ENCODE results near the gene EXOSC5. TPM values are rescaled to one million over a fixed set of nuclear protein-coding genes. Genes with fewer than 3 reads are reported as not detected.

EXOSC5 gene
- total RNA-seq, 2 donors from 2014 or later, result 4.3 to 22.8 TPM

- intact Hi-C loops (cut with DNase I), result no loop called here
- H3K36me3 ChIP-seq (replicated peaks in 1 of 2; ENCODE audit: insufficient read depth in 1 of 2, low read depth in 2 of 2), result no peaks in the 10 kb centered on the region
- 69 to 78% methylated on average over 4 of the region's 4 CpGs for WGBS, 2 donors
- no peaks in the 10 kb centered on the region for H3K9me3 ChIP-seq
- peaks cover 27% of the 10 kb centered on the region for H3K4me1 ChIP-seq
- TF ChIP-seq POLR2A (IDR thresholded peaks at IDR 0.05) (no peak), CTCF (IDR thresholded peaks at IDR 0.05) (no peak)
- ATAC-seq, result no peak
- DNase-seq, result no peak
- no peak overlapping the region for H3K27ac ChIP-seq
- no peaks in the 10 kb centered on the region for H3K27me3 ChIP-seq
- no peak overlapping the region for H3K4me3 ChIP-seq
Observed at GRCh38 chr19:41401483-41401882, 4.3 kb upstream of the EXOSC5 start.

- TF ChIP-seq CTCF (IDR thresholded peaks at IDR 0.05), result no peak
- DNase-seq (no peak), ATAC-seq (no peak)
- H3K4me3 ChIP-seq, result no peak overlapping the region
- no peaks in the 10 kb centered on the region for H3K36me3 ChIP-seq (replicated peaks in 1 of 2; ENCODE audit: insufficient read depth in 1 of 2, low read depth in 2 of 2)
- H3K27me3 ChIP-seq, result no peaks in the 10 kb centered on the region
- WGBS, 2 donors, result 87 to 100% methylated on average over 2 of the region's 2 CpGs
- H3K9me3 ChIP-seq, result no peaks in the 10 kb centered on the region
- H3K27ac ChIP-seq, result no peak overlapping the region
- intact Hi-C loops (cut with DNase I), result no loop called here
- H3K4me1 ChIP-seq, result peaks cover 33% of the 10 kb centered on the region
Observed at GRCh38 chr19:41399525-41399924, 2.4 kb upstream of the EXOSC5 start.

GRCh38 chr19:41399091-41399490, 1.9 kb upstream of the EXOSC5 start:
- Histone ChIP-seq H3K4me1 (peaks cover 33% of the 10 kb centered on the region), H3K27ac (no peak overlapping the region), H3K36me3 (replicated peaks in 1 of 2; ENCODE audit: insufficient read depth in 1 of 2, low read depth in 2 of 2) (no peaks in the 10 kb centered on the region), H3K4me3 (no peak overlapping the region), H3K9me3 (no peaks in the 10 kb centered on the region), H3K27me3 (no peaks in the 10 kb centered on the region)
- 46 to 51% methylated on average over 3 of the region's 3 CpGs for WGBS, 2 donors
- DNase-seq, result no peak
- intact Hi-C loops (cut with DNase I), result no loop called here
- ATAC-seq, result no peak
- no peak for TF ChIP-seq CTCF (IDR thresholded peaks at IDR 0.05)
- no peak for TF ChIP-seq POLR2A (IDR thresholded peaks at IDR 0.05)

- ATAC-seq, result no peak
- Histone ChIP-seq H3K9me3 (no peaks in the 10 kb centered on the region), H3K36me3 (replicated peaks in 1 of 2; ENCODE audit: insufficient read depth in 1 of 2, low read depth in 2 of 2) (no peaks in the 10 kb centered on the region), H3K27me3 (no peaks in the 10 kb centered on the region), H3K4me1 (peaks cover 32% of the 10 kb centered on the region), H3K4me3 (peak overlapping the region; percentile 96 to 97), H3K27ac (no peak overlapping the region)
- no peak for TF ChIP-seq POLR2A (IDR thresholded peaks at IDR 0.05)
- TF ChIP-seq CTCF (IDR thresholded peaks at IDR 0.05), result no peak
- 9 to 30% methylated on average over 3 of the region's 3 CpGs for WGBS, 2 donors
- intact Hi-C loops (cut with DNase I), result no loop called here
- no peak for DNase-seq
Observed at GRCh38 chr19:41398598-41398997, 1.4 kb upstream of the EXOSC5 start.

GRCh38 chr19:41398050-41398418, 875 bp upstream of the EXOSC5 start:
- WGBS, 2 donors, result 0% methylated on average over 5 of the region's 5 CpGs
- intact Hi-C loops (cut with DNase I), result no loop called here

More at GRCh38 chr19:41398050-41398418, 875 bp upstream of the EXOSC5 start:
- TF ChIP-seq POLR2A (IDR thresholded peaks at IDR 0.05), result no peak
- TF ChIP-seq CTCF (IDR thresholded peaks at IDR 0.05), result no peak
- Histone ChIP-seq H3K36me3 (replicated peaks in 1 of 2; ENCODE audit: insufficient read depth in 1 of 2, low read depth in 2 of 2) (no peaks in the 10 kb centered on the region), H3K4me1 (peaks cover 27% of the 10 kb centered on the region), H3K27ac (peak overlapping the region; percentile 85 to 95 (median 93)), H3K27me3 (no peaks in the 10 kb centered on the region), H3K4me3 (peak overlapping the region; percentile 96 to 97), H3K9me3 (no peaks in the 10 kb centered on the region)
- DNase-seq (no peak), ATAC-seq (no peak)

All from body of pancreas (tissue), 4 donors.